Heart left ventricle (tissue), 16 donors: ENCODE results near the gene ANG. TPM values are rescaled to one million over a fixed set of nuclear protein-coding genes. Genes with fewer than 3 reads are reported as not detected.

Experiments used
- ATAC-seq, 4 donors: fragments of 200-7000 bp; cut with Tn5 transposase; one replicate each; pipeline ENCODE4 v1.9.1; 2020 to 2022; ENCODE audit warnings: moderate library complexity in 4 of 4, mild to moderate bottlenecking in 3 of 4, moderate number of reproducible peaks in 1 of 4
- DNase-seq, 5 donors: peaks; one replicate each; pipeline ENCODE4 v3.0.0-alpha.2; 2020
- H3K27ac ChIP-seq, 12 donors: fragments of 200-600 bp; sonication (generic) in 4 of 12; one replicate each; pipeline versions ENCODE4 v1.5.0 to v1.8.0; 2016 to 2022; ENCODE audit warnings: mild to moderate bottlenecking in 2 of 12
- H3K27me3 ChIP-seq, 9 donors: fragments of 200-600 bp; sonication (generic) in 2 of 9; one replicate each; pipeline versions ENCODE4 v1.5.1 to v1.8.0; 2016 to 2022; ENCODE audit warnings: mild to moderate bottlenecking in 3 of 9
- H3K36me3 ChIP-seq, 9 donors: fragments of 200-600 bp; sonication (generic) in 2 of 9; one replicate each; pipeline versions ENCODE4 v1.5.0 to v1.8.0; 2018 to 2022; ENCODE audit warnings: mild to moderate bottlenecking in 2 of 9
- H3K4me1 ChIP-seq, 12 donors: fragments of 200-600 bp; sonication (generic) in 4 of 12; one replicate each; pipeline versions ENCODE4 v1.5.0 to v1.8.0; 2016 to 2022; ENCODE audit warnings: mild to moderate bottlenecking in 3 of 12
- H3K4me3 ChIP-seq, 12 donors: fragments of 200-600 bp; sonication (generic) in 4 of 12; one replicate each; pipeline versions ENCODE4 v1.5.0 to v1.8.0; 2017 to 2022; ENCODE audit warnings: mild to moderate bottlenecking in 9 of 12, moderate library complexity in 4 of 12
- H3K9me3 ChIP-seq, 12 donors: fragments of 200-600 bp; sonication (generic) in 4 of 12; one replicate each; pipeline versions ENCODE4 v1.5.0 to v1.8.0; 2016 to 2022; ENCODE audit warnings: mild to moderate bottlenecking in 1 of 12
- POLR2A ChIP-seq, 2 donors: fragments of 450-650 bp; IDR thresholded peaks; one replicate each; pipeline ENCODE4 v1.6.1; 2017; ENCODE audit warnings: antibody characterized with exemption in 2 of 2, mild to moderate bottlenecking in 2 of 2, moderate library complexity in 2 of 2
- WGBS, 4 donors: extraction: QIAGEN DNeasy Blood & Tissue Kit in 2 of 4; methylation state at CpG; one replicate each; pipeline versions ENCODE4 v1.1.5 to v1.1.7; 2013 to 2018; 5-methylcytosine and 5-hydroxymethylcytosine counted together
- intact Hi-C, 10 donors: fragments of 100-400 bp; cut with DNase I; formaldehyde crosslinking; loops; one replicate each; pipeline versions ENCODE4 v1.11.1 to v1.14.2; 2022
- polyA plus RNA-seq, 2 donors: library from polyadenylated mRNA; stranded (reverse); fragments of 200-250 nt; gene quantifications; one replicate each; pipeline ENCODE4 v1.2.3, GENCODE V29; 2013
- total RNA-seq, 9 donors: library from RNA; depleted of rRNA in 2 of 9; stranded (reverse); fragments of >200 nt in 2 of 9; fragmentation: NEBNext Ultra II Directional in 3 of 9; extraction: Animal tissue kit (Norgen Biotek cat#: 25700) in 3 of 9; gene quantifications; one replicate each; pipeline versions ENCODE4 v1.1.0 to v1.2.4, GENCODE V29; 2016 to 2023
- TF ChIP-seq, protein P1 (sequence below), 12 donors: fragments of 200-600 bp; sonication (generic) in 4 of 12; IDR thresholded peaks; one replicate each; pipeline versions ENCODE4 v1.5.0 to v1.8.0; 2018 to 2022; ENCODE audit warnings: antibody characterized with exemption in 12 of 12, mild to moderate bottlenecking in 5 of 12
- donor health status: ischemic (EF 13 %, LVEDD 7.1; RV severe dilation, severe dysfunction).
- donor health status: healthy with polysubstance abuse.
- donor health status: DM: no; HTN: yes; CAD: no.
- donor health status: DM: no; HTN: no; CAD: no.
- donor health status: ischemic (EF 25% LVEDD 6.9; RV normal size, moderate dysfunction).
- donor health status: ischemic (EF 25% LVEDD 5.7; RV mildly dilated, moderate dysfunction).
- donor health status: healthy.
- donor health status: DM: yes; HTN: yes; CAD: no.
- donor health status: ischemic (EF 35%, LVEDD 5.7; RV mildly dilated, moderate dysfunction).
- donor health status: nonischemic (EF 11% LVEDD 7.7; RV severe dilation, severe dysfunction).
- donor health status: DM: yes; HTN: yes; CAD: no.
- donor health status: PGD.
- donor health status: ischemic (EF 29% LVEDD 5.4; RV normal size, mild dysfunction).
- donor health status: nonischemic (EF 23%, LVEDD 6.1; RV moderate dilation, normal function).

ANG gene
- total and polyA plus RNA-seq, 11 donors = 2.1 to 9.3 (median 4.0) TPM

DNA sequence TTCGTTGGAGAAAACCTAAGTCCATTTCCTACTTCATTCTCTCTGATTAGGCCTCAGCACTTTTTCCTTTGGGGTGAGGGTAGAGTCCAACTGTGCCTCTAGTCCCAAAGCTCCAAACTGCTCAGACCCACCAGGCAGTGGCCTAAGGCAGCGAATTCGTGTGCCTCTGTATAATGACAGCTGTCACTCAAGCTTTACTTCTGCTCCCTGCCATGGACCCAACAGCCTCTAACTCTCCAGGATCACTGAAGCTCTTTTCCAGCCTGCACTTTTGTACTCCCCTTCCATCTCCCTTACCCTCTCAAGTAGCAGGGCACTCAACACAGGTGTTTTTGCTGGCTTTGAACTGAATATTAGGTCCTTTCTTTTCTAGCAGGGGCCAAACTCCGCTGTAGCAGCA lies 32.3 kb upstream of the ANG start:
- no peak for DNase-seq
- intact Hi-C loops = no loop called here
- TF ChIP-seq POLR2A (IDR thresholded peaks at IDR 0.05) = no peak
- TF ChIP-seq, protein P1, sequence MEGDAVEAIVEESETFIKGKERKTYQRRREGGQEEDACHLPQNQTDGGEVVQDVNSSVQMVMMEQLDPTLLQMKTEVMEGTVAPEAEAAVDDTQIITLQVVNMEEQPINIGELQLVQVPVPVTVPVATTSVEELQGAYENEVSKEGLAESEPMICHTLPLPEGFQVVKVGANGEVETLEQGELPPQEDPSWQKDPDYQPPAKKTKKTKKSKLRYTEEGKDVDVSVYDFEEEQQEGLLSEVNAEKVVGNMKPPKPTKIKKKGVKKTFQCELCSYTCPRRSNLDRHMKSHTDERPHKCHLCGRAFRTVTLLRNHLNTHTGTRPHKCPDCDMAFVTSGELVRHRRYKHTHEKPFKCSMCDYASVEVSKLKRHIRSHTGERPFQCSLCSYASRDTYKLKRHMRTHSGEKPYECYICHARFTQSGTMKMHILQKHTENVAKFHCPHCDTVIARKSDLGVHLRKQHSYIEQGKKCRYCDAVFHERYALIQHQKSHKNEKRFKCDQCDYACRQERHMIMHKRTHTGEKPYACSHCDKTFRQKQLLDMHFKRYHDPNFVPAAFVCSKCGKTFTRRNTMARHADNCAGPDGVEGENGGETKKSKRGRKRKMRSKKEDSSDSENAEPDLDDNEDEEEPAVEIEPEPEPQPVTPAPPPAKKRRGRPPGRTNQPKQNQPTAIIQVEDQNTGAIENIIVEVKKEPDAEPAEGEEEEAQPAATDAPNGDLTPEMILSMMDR (IDR thresholded peaks at IDR 0.05) = no peak
- Histone ChIP-seq H3K4me3 (no peak overlapping the region), H3K27me3 (peaks cover 36 to 95% (median 80%) of the 10 kb centered on the region in 9 donors), H3K4me1 (peaks cover 0 to 4% (median 0%) of the 10 kb centered on the region in 12 donors), H3K9me3 (no peaks in the 10 kb centered on the region), H3K36me3 (no peaks in the 10 kb centered on the region), H3K27ac (no peak overlapping the region)
- WGBS, 4 donors = 64 to 79% (median 73%) methylated on average over 4 of the region's 4 CpGs
- ATAC-seq = no peak

DNA sequence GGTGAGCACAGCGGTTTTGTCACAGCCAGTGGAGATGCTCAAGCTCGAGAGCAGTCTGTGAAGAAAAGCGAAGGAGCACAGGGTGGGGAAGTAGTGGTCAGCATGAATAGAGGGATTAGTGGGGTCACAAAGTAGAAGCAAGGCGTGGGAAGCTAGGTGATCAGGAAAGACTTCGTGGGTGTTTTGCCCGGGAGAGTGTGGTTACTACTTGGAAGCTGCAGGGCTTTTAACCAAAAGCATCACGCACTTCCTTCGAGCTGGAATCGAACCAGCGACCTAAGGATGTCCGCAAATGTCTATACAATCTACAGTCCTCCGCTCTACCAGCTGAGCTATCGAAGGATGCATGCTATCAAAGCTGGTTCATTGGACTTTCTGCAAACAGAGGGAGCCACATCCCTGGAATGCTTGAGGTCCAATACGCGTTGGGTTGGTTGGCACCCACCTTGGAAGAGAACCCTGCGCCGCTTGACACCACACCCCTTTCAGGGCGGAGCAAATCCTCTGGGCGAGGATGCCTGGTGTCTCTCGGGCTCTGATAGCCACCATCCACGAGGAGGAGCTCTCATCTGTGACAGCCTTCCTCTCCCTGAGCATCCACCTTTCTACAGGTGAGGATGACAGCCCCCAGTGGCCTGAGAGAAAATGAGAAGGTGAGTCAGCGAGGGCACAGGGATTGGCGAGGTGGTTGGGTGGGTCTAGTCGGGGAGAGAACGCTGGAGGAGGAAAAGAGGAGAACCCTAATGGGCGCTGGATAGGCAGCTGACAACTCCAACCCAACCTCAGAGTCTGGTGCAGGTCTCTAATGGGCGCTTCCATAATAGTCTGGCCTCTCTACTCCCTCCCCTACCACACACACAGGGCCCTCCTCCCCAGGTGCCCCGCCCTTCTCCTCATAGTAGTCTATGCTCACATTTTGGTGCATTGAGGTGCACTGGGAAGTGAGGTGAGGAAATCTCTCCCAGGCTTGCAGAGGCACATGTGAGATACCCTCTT lies 31.1 kb upstream of the ANG start:
- H3K27me3 ChIP-seq = peaks cover 28 to 94% (median 68%) of the 10 kb centered on the region in 9 donors
- no peak overlapping the region for H3K4me3 ChIP-seq
- H3K4me1 ChIP-seq = peaks cover 0 to 4% (median 0%) of the 10 kb centered on the region in 12 donors
- ATAC-seq (no peak), DNase-seq (no peak)
- WGBS, 4 donors = 18 to 42% (median 20%) methylated on average over 21 to 28 of the region's 28 CpGs
- no peak for TF ChIP-seq POLR2A (IDR thresholded peaks at IDR 0.05)
- H3K9me3 ChIP-seq = no peaks in the 10 kb centered on the region
- H3K36me3 ChIP-seq = no peaks in the 10 kb centered on the region
- H3K27ac ChIP-seq = no peak overlapping the region
- intact Hi-C loops = loop anchor here in 1 of 10 donors (2.0 kb wide), 1 partner anchor 33 kb away; no protein-coding TSS in a partner anchor

DNA sequence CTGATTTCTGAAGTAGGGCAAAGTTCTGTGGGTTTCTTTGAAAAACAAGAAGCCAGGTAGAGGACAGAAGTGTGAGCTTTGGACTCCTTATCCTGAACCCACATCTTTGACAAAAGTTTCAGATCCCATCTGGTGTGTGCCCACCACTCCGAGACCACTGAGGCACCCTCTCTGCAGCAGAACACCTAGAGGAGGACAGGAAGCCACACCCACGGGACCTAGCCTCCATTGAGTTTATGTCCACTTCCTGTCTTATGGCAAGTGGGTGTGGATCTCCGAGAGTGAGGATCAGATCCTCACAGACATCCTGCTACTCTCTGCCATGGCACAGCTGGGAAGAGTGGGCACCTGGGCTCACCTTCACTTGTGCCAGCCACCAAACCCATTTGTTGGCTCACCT lies 30.3 kb upstream of the ANG start:
- no peaks in the 10 kb centered on the region for H3K9me3 ChIP-seq
- no peak for DNase-seq
- WGBS, 4 donors = 62 to 67% (median 64%) methylated on average over 3 of the region's 3 CpGs
- peaks cover 26 to 90% (median 64%) of the 10 kb centered on the region in 9 donors for H3K27me3 ChIP-seq
- no peak overlapping the region for H3K4me3 ChIP-seq
- no peaks in the 10 kb centered on the region for H3K36me3 ChIP-seq
- no peak for ATAC-seq
- TF ChIP-seq POLR2A (IDR thresholded peaks at IDR 0.05) = no peak
- TF ChIP-seq, protein P1 (IDR thresholded peaks at IDR 0.05) = no peak
- intact Hi-C loops = loop anchor here in 1 of 10 donors (2.0 kb wide), 1 partner anchor 33 kb away; no protein-coding TSS in a partner anchor
- peaks cover 0 to 6% (median under 1%) of the 10 kb centered on the region in 12 donors for H3K4me1 ChIP-seq
- H3K27ac ChIP-seq = no peak overlapping the region

DNA sequence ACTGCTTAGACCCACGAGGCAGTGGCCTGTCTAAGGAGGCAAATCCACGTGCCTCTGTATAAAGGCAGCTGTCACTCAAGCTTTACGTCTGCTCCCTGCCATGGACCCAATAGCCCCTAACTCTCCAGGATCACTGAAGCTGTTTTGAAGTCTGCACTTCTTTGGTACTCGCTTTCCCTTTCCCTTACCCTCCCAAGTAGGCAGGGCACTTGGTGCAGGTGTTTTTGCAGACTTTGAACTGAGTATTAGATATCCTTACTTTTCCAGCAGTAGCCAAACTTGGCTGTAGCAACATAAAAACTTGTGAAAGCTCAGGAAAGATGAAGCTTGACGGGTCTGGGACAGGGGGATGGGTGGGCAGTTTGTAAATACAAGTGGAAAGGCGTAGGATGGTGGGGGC lies 29.2 kb upstream of the ANG start:
- intact Hi-C loops = loop anchor here in 1 of 10 donors (2.0 kb wide), 1 partner anchor 31 kb away; no protein-coding TSS in a partner anchor
- Histone ChIP-seq H3K4me1 (peaks cover 0 to 12% (median 1%) of the 10 kb centered on the region in 12 donors), H3K4me3 (no peak overlapping the region), H3K36me3 (no peaks in the 10 kb centered on the region), H3K9me3 (no peaks in the 10 kb centered on the region), H3K27ac (no peak overlapping the region), H3K27me3 (peaks cover 19 to 90% (median 64%) of the 10 kb centered on the region in 9 donors)
- ATAC-seq (no peak), DNase-seq (no peak)
- WGBS, 4 donors = 64 to 80% (median 72%) methylated on average over 6 of the region's 6 CpGs
- TF ChIP-seq, protein P1 (IDR thresholded peaks at IDR 0.05) = no peak
- TF ChIP-seq POLR2A (IDR thresholded peaks at IDR 0.05) = no peak
